ENCODE results near the gene BTK.
"Not testable (repeated sequence)": the region's sequence is repeated elsewhere in the genome, so short reads cannot be mapped to it uniquely, and the experiment has no call there.

BTK gene

GRCh38 chrX:101337776-101338271 is 48.2 kb downstream of the BTK start:
- Histone ChIP-seq H3K36me3 (replicated peaks; ENCODE audit: low read depth, low read length) (no peaks in the 10 kb centered on the region), H3K4me2 (ENCODE audit: low read length) (no peak overlapping the region), H2AFZ (ENCODE audit: low read depth, low read length) (no peak overlapping the region), H4K20me1 (ENCODE audit: insufficient read depth, low read length) (no peaks in the 10 kb centered on the region), H3K9me3 (ENCODE audit: insufficient read depth, low read length) (no peaks in the 10 kb centered on the region), H3K4me3 (ENCODE audit: low read length) (no peak overlapping the region), H3K79me2 (ENCODE audit: low read length) (peaks cover 4% of the 10 kb centered on the region; the same call in 1 of the 2 replicates), H3K9ac (ENCODE audit: low read length) (no peak overlapping the region), H3K4me1 (ENCODE audit: low read length) (no peaks in the 10 kb centered on the region), H3K27me3 (ENCODE audit: low read depth, low read length) (no peaks in the 10 kb centered on the region), H3K27ac (ENCODE audit: low read length) (no peak overlapping the region)
- TF ChIP-seq CTCF (IDR thresholded peaks at IDR 0.05; ENCODE audit: low read depth, low read length) (no peak), EZH2phosphoT487 (IDR thresholded peaks at IDR 0.05; ENCODE audit: low read depth) (no peak)

- not testable (repeated sequence) for H3K27ac ChIP-seq (ENCODE audit: low read length); H3K27me3 ChIP-seq (ENCODE audit: low read depth, low read length); H3K9ac ChIP-seq (ENCODE audit: low read length); H4K20me1 ChIP-seq (ENCODE audit: insufficient read depth, low read length); H3K9me3 ChIP-seq (ENCODE audit: insufficient read depth, low read length); H3K4me1 ChIP-seq (ENCODE audit: low read length); H3K79me2 ChIP-seq (ENCODE audit: low read length); H3K4me2 ChIP-seq (ENCODE audit: low read length); H3K4me3 ChIP-seq (ENCODE audit: low read length); H2AFZ ChIP-seq (ENCODE audit: low read depth, low read length); H3K36me3 ChIP-seq (replicated peaks; ENCODE audit: low read depth, low read length)
These were observed 51.7 kb downstream of the BTK start for GRCh38 chrX:101334310-101334709.

GRCh38 chrX:101326600-101326999 is 59.4 kb downstream of the BTK start:
- H2AFZ ChIP-seq (ENCODE audit: low read depth, low read length); H3K27ac ChIP-seq (ENCODE audit: low read length): not testable (repeated sequence)

GRCh38 chrX:101303790-101304189 is 82.2 kb downstream of the BTK start:
- Histone ChIP-seq H3K79me2 (ENCODE audit: low read length) (no peaks in the 10 kb centered on the region), H3K4me2 (ENCODE audit: low read length) (no peak overlapping the region), H4K20me1 (ENCODE audit: insufficient read depth, low read length) (no peaks in the 10 kb centered on the region), H3K9ac (ENCODE audit: low read length) (no peak overlapping the region), H3K4me1 (ENCODE audit: low read length) (peaks cover 4% of the 10 kb centered on the region), H3K27me3 (ENCODE audit: low read depth, low read length) (no peaks in the 10 kb centered on the region), H3K9me3 (ENCODE audit: insufficient read depth, low read length) (no peaks in the 10 kb centered on the region), H3K27ac (ENCODE audit: low read length) (no peak overlapping the region), H3K4me3 (ENCODE audit: low read length) (no peak overlapping the region), H3K36me3 (replicated peaks; ENCODE audit: low read depth, low read length) (no peaks in the 10 kb centered on the region), H2AFZ (ENCODE audit: low read depth, low read length) (no peak overlapping the region)
- TF ChIP-seq CTCF (IDR thresholded peaks at IDR 0.05; ENCODE audit: low read depth, low read length) (no peak), EZH2phosphoT487 (IDR thresholded peaks at IDR 0.05; ENCODE audit: low read depth) (no peak)

More at GRCh38 chrX:101326600-101326999, 59.4 kb downstream of the BTK start:
- H3K27me3 ChIP-seq (ENCODE audit: low read depth, low read length); H3K36me3 ChIP-seq (replicated peaks; ENCODE audit: low read depth, low read length); H3K9me3 ChIP-seq (ENCODE audit: insufficient read depth, low read length); H3K4me1 ChIP-seq (ENCODE audit: low read length); H3K4me2 ChIP-seq (ENCODE audit: low read length); H3K9ac ChIP-seq (ENCODE audit: low read length); H4K20me1 ChIP-seq (ENCODE audit: insufficient read depth, low read length); H3K79me2 ChIP-seq (ENCODE audit: low read length); H3K4me3 ChIP-seq (ENCODE audit: low read length): not testable (repeated sequence)

Measured in OCI-LY3 (cell line).